ENCODE measurements around the gene LSS. TPM values are rescaled to one million over a fixed set of nuclear protein-coding genes. Genes with fewer than 3 reads are reported as not detected.
"Not testable (repeated sequence)": the region's sequence is repeated elsewhere in the genome, so short reads cannot be mapped to it uniquely, and the experiment has no call there.

LSS gene
- total RNA-seq, 1 donor from 2014 or later, result 108 TPM

DNA sequence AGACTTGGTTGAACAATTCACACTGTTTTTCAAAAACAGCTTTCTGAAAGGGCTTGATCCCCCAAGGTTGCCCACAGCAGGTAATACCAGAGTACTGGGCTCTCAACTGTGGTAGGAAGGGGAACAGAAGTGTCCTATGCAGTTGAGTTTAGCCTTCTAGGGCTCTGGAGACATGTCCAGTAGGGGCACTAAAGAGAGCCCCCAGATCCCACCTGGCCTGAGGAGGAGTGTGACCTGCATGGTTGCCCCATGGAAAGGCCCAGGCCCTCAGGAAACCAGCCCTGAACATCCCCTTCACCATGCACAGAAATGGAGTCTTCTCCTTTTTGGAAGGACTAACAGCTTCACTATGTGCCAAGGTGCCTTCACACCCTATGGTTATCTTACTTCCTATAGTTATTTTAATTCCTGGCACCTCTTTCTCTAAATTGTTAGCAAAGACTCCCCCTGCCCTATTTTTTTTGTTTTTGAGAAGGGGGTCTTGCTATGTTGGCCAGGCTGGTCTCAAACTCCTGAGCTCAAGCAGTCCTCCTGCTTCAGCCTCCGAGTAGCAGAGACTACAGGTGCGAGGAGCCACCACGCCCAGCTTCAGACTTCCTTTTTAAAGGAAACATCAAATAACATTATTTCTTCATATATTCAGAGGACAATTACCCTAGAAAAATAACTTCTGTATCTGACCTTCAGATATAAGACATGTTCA lies 16.8 kb upstream of the LSS start:
- DNase-seq (no peak), ATAC-seq (no peak)
- Histone ChIP-seq H3K4me3 (no peak overlapping the region), H3K36me3 (peaks cover 99% of the 10 kb centered on the region), H3K9me3 (no peaks in the 10 kb centered on the region), H3K4me1 (no peaks in the 10 kb centered on the region), H3K27me3 (no peaks in the 10 kb centered on the region), H3K27ac (no peak overlapping the region)
- TF ChIP-seq, protein P1, sequence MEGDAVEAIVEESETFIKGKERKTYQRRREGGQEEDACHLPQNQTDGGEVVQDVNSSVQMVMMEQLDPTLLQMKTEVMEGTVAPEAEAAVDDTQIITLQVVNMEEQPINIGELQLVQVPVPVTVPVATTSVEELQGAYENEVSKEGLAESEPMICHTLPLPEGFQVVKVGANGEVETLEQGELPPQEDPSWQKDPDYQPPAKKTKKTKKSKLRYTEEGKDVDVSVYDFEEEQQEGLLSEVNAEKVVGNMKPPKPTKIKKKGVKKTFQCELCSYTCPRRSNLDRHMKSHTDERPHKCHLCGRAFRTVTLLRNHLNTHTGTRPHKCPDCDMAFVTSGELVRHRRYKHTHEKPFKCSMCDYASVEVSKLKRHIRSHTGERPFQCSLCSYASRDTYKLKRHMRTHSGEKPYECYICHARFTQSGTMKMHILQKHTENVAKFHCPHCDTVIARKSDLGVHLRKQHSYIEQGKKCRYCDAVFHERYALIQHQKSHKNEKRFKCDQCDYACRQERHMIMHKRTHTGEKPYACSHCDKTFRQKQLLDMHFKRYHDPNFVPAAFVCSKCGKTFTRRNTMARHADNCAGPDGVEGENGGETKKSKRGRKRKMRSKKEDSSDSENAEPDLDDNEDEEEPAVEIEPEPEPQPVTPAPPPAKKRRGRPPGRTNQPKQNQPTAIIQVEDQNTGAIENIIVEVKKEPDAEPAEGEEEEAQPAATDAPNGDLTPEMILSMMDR (IDR thresholded peaks at IDR 0.05), result no peak
- intact Hi-C loops (cut with DNase I), result no loop called here

DNA sequence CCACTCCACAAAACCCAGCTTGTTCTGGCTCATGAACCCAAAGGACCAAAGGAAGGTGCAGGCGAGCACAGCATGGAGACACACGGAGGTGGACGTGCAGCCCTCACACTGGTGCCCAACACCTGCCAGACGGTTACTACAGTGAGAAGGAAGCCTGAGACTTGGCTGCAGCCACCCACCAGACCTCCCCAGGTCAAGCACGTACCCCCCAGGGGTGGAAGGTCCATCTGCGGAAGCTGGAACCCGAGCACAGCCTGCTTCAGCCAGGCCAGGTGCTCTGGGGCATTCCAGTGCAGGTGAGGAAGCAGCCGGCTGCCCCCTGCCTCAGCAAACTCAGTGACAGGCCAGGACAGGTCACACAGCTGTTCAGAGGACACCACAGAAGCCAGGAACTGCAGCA lies 16.0 kb upstream of the LSS start:
- ATAC-seq (no peak), DNase-seq (no peak)
- Histone ChIP-seq H3K4me3 (no peak overlapping the region), H3K36me3 (peaks cover 99% of the 10 kb centered on the region), H3K9me3 (no peaks in the 10 kb centered on the region), H3K27ac (no peak overlapping the region), H3K4me1 (no peaks in the 10 kb centered on the region), H3K27me3 (no peaks in the 10 kb centered on the region)
- intact Hi-C loops (cut with DNase I), result no loop called here
- TF ChIP-seq, protein P1 (IDR thresholded peaks at IDR 0.05), result no peak

DNA sequence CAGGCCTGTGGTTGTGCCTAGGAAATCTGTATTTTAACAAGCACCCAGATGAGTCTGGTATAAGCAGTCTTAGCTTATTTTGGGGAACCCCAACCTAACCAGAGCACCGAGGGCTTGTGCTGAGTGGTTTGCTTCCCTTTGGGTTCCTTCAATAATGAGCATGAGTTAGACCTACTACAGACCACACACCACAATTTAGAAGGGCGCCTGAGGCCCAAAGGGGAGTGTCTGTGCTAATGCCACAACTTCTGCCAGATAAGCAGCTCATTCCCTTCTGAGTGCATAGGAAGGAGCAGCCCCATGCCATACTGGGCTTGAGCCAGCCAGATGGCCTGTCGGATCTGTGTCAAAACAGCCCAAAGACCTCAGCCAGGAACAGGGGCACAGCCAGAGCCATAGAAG lies 15.4 kb upstream of the LSS start:
- H3K9me3 ChIP-seq, result no peaks in the 10 kb centered on the region
- intact Hi-C loops (cut with DNase I), result no loop called here
- DNase-seq (no peak), ATAC-seq (no peak)
- no peaks in the 10 kb centered on the region for H3K27me3 ChIP-seq
- no peak overlapping the region for H3K4me3 ChIP-seq
- no peaks in the 10 kb centered on the region for H3K4me1 ChIP-seq
- H3K27ac ChIP-seq, result no peak overlapping the region
- TF ChIP-seq, protein P1 (IDR thresholded peaks at IDR 0.05), result no peak
- H3K36me3 ChIP-seq, result peaks cover 100% of the 10 kb centered on the region

DNA sequence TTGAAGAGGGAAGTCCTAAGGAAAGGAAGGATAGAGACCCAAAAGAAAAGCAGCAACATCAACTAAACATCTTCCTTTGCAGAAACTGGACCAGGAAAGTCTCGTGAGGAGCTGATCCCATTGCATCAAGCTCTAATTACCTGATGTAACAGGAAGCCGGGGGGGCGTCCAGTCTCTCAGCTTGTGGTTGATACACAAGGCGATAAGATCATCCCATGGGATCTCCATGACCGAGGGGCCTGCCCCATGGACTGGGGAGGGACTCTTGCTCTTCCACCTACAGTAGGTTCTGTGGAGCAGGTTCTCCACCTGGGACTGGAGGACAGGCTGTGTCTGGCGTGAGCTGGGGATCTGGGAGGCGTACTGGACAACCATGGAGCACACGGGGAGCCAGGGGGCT lies 14.8 kb upstream of the LSS start:
- H3K27me3 ChIP-seq, result no peaks in the 10 kb centered on the region
- no peak for ATAC-seq
- TF ChIP-seq, protein P1 (IDR thresholded peaks at IDR 0.05), result no peak
- intact Hi-C loops (cut with DNase I), result no loop called here
- H3K27ac ChIP-seq, result no peak overlapping the region
- no peaks in the 10 kb centered on the region for H3K9me3 ChIP-seq
- H3K36me3 ChIP-seq, result peaks cover 100% of the 10 kb centered on the region
- H3K4me1 ChIP-seq, result no peaks in the 10 kb centered on the region
- H3K4me3 ChIP-seq, result no peak overlapping the region
- no peak for DNase-seq

DNA sequence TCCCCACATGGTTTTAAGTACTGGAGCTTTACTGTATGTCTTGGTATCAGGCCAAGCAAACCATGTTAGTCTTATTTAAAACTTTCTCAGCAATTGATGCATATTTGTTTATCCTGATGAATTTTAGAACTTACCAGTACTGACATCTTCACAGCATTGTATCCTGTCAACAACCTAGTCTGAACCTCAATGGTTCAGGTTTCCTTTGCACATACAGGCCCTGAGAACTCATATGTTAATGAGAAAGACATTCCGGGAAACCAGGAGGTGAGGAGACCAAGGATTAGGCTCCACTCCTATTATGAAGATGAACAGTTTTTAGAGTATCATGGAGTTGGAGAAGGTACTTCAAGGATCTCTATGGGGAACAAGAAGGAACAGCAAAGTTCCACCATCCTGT lies 13.0 kb upstream of the LSS start:
- ATAC-seq; H3K4me1 ChIP-seq; H3K27ac ChIP-seq; H3K4me3 ChIP-seq; intact Hi-C loops (cut with DNase I); DNase-seq; H3K27me3 ChIP-seq; H3K9me3 ChIP-seq: not testable (repeated sequence)
- H3K36me3 ChIP-seq, result peaks cover 96% of the 10 kb centered on the region

DNA sequence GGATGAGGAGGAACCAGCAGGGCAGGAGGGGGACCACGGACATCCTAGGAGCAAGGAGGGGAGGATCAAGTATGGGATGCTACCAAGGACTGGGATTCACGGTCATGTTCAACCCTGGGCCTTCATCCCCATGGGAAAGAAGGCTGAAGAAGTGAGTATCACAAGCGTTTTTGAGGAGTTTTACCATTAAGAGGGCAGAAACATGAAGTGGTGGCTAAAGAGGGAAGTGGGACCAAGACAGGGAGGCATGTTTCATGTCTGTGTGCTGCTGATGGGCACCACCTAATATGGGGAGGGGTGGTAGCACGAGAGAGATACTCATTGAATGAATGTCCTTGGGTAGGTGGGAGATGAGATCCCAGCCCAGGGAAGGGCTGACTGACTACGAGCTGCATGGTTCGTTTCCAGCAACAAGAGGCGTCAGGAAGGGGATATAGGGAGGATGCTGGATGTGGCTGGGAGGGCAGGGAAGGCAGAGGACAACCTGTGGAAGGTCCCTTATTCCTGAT lies 11.3 kb upstream of the LSS start:
- Histone ChIP-seq H3K27ac (no peak overlapping the region), H3K36me3 (peaks cover 96% of the 10 kb centered on the region), H3K9me3 (no peaks in the 10 kb centered on the region), H3K27me3 (no peaks in the 10 kb centered on the region), H3K4me3 (no peak overlapping the region), H3K4me1 (no peaks in the 10 kb centered on the region)
- intact Hi-C loops (cut with DNase I), result no loop called here
- TF ChIP-seq, protein P1 (IDR thresholded peaks at IDR 0.05), result no peak
- DNase-seq (no peak), ATAC-seq (no peak)

Measured in upper lobe of right lung (tissue), 1 donor.